Stimulated activated CD4-positive, alpha-beta T cell treated with anti-CD3 and anti-CD28 coated beads, Interleukin-1b, Interleukin-23, amount 100 ng/mL, for 24 hours (primary cell): ENCODE data around the gene RHEBL1.

Source experiments
- DNase-seq, 4 experiments: peaks; one replicate each; pipeline ENCODE4 v3.0.0-alpha.2; 2020; ENCODE audit warnings: low read depth in 4 of 4, low spot score in 1 of 4

RHEBL1 gene

DNA sequence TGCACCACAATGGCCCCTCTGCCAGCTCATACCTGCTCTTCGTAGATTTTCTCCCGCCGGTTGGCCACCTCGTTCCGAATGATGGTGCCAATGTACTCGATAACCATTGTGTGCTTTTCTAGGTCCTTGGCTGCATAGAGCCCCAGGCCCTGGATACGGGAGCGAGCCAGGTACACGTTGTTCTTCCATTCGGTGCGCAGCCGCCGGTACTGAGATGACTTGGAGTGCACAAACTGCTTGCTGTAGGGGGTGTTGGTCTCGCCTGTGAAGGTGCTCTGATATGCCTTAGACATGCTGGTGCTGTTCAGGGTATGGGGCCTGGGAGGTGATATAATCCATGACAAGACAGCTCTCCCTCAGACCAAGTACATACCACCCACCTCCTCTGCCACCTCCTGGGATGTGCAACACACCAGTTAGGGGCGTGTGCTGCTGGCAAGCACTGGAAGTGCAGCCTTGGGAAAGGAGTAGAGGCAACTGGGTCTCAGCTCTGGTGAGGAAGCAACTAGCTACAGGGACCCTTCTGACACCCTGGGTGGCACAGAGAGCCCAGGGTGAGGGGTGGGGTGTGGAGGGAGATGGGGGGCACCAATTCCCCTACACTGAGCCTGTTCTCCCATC is 47.1 kb downstream of the RHEBL1 start:
- no peak for DNase-seq

DNA sequence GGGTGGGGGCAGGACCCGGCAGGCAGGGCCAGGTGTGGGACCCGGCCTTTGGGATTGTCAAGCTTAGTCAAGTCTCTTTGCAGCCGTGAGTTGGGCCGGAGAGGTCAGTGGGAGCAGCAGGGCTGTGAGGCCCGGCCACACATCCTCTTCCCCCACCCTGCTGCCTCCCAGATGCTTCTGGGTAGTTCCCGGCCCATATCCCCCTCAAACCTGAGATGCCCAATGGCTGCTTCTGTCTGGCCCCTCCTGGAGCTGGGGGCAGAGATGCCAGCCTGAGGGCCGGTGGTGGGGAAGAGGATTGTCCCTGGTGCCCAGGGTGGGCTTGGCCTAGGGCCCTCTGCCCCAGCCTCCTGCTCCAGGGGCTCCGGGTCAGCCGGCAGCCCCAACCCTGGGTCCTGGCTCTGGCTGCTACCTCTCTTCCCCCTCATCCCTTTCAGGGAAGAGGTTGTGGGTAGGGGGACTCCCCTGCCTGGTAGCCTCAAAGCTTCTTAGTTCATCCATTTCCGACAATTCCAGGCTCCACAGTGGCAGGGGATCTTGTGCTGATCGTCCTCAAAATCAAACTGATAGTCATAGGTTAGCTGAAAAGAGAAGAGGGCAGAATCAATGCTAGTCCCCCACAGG is 48.4 kb downstream of the RHEBL1 start:
- DNase-seq: no peak

DNA sequence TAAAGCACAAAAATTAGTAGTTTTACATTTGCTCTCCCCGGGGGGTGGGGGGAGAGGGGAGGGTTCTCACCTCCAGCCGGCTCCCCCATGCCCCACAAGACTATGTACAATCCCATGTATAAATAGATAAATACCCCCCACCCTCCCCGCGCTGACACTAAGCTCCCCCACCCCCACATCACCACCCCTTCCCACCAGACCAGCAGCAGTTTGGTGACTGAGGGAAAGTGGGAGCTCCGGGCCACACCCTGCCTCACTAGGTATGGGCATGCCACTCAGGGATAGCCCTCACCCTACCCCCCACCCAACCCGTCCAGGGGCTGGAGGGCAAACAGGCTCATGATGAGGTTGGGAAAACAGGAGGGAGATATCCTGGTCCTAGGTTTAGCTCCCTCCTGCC is 49.3 kb downstream of the RHEBL1 start:
- DNase-seq: no peak

DNA sequence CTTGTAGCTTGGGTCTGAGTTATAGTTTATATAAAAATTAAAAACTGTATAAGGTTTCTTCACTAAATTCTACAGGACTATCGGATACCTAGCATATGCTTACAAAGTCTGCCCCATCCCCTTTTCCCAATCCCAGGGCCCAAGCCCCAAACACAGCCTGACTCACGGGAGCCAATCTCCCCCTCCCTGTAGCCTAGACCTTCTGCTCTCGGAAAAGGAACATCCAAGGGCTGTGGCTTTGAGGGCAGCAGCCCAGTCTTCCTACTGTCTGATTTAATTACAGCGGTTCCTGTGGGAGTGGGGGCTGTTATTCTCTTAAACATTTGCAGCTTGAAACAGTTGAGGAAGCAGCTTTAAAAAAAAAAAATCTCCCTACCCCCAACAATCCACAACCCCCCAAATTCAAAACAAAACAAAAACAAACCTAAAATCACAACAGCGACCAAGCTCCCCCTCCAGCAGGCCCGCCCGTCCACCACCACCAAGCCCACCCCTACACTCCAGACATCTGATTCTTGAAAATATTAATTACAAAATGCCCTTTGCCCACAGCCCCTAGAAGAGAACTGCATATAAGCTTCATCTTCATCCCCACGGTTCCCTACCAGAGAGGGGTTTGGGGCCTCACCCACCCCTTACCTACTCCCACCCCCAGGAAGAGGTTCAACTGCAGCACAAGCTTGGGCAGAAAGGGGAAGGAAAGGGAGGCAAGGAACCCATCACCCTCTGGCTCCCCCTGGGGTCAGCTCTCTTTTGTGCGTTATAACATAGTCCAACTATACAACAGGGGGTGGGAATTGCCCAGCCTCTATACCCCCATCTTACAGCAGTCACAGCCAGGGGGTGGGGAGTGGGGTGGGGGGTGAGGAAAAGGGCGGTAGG is 50.1 kb downstream of the RHEBL1 start:
- no peak for DNase-seq

DNA sequence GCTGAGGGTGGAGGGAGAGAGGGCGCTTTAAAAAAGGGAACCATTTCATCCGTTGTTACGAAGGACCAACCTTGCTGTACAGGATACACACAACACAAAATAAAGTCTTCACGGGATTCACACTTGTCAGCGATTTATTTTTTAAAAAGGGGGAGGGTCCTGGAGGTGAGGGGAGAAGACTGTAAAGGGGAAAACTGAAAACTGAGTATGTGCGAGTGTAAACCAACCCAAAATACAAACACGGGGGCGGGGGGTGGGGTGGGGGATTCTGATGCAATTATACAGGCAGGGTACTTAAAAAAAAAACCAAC is 50.7 kb downstream of the RHEBL1 start:
- DNase-seq: no peak

DNA sequence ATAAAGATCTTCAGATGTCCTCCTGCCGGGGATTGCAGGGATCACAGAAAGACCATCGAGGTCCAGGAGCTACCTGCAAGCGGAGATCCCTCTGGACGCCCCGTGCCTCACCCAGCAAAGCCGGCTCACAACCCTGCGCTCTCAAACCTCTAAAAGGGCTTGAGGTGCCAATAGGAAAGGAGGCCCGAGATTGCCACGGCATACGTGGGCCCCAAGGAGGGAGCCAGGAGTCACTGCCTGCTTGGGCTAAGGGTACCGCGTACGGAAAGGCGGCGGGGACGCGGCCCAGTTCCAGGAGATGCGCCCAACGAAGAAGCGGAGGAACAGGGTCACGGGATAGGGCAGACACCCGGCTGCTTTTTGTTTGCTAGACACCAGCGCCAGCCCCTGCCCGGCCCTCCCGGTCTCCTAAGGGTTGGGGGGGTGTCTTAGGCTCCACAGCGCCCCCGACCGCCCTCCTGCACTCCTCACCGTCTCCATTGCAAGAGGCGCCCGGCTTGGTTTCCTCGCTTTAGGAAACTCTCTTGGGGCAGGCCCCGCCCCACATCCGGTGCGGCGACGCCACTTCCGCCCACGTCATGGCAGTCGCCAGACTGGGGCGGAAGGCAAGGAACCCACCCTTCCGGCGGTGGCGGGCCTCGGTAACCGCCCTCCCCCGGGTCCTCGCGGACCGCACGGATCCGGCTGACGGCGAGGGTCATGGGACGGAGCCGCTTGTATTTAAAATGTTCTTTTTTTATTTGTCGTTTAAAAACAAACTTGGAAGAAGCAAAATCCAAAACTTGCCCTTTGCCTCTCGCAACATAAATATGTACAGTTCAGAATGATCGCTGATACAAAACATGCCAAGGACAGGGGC is 51.3 kb downstream of the RHEBL1 start, which contains the start of gene PRKAG1:
TSS of gene PRKAG1 (minus strand) at position 516 of the 859 bp plus-strand sequence. CDS start at position 480, 36 bp downstream.
- DNase-seq: peak; percentile 75 to 95 (median 88)

DNA sequence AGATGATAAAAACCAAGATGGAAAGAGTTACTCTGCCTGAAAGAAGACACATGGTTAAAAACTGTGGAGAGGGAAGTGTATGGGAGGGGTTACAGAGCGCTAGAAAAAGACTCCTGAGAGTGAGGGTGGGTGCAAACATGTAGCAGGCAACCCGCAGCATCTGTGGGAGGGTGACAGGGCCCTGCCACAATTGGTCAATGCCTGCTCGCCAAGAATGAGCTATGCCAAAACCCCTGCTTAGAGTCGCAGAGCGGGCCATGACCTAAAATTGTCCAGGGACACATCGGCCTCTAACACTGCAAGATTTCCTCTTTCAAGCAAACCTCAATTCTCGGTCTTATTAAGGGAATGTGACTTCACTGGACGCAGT is 51.9 kb downstream of the RHEBL1 start:
- DNase-seq: no peak

DNA sequence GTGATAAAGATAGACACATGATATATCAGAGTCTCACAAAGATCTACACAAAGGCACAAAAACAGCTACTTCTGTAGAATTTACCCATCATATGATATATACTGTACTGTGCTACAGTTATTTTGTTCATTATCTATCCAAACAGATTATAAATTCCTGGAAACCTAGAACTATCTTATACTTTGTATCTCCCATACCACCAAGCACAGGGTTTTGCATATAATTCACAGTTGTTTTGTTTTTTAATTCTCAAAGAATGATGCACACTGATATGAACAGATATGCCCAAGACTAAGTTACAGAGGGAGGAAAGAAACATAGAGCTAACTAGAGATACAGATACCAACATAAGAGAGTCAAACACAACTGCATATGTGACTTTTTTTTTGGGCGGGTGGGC is 54.6 kb downstream of the RHEBL1 start:
- no peak for DNase-seq
